Measurements from ENCODE around the gene PUM2.

- TF ChIP-seq POLR2A (IDR thresholded peaks at IDR 0.05), result no peak
- no peak for TF ChIP-seq EP300 (IDR thresholded peaks at IDR 0.05)
- no peak for TF ChIP-seq POLR2AphosphoS5 (IDR thresholded peaks at IDR 0.05)
- no peak for TF ChIP-seq CTCF (IDR thresholded peaks at IDR 0.05)
Measured at GRCh38 chr2:20292984-20293383, 57.7 kb downstream of the PUM2 start.
